Fibroblast of peridontal ligament (primary cell): ENCODE measurements around the gene SH3TC2.
A peak's percentile ranks its signal among the peaks of the same experiment; 100 is the strongest.

ENCODE experiments used
- DNase-seq: peaks from one replicate; pipeline ENCODE4 v3.0.0-alpha.2; 2010; ENCODE audit errors: extremely low read depth

SH3TC2 gene

GRCh38 chr5:149060325-149060724 is 2.5 kb downstream of the SH3TC2 start:
- no peak for DNase-seq

- peak; percentile 42 for DNase-seq
Observed at GRCh38 chr5:149056616-149057165, 6.2 kb downstream of the SH3TC2 start.

- DNase-seq: peak; percentile 22
Observed at GRCh38 chr5:149054416-149054815, 8.4 kb downstream of the SH3TC2 start.

GRCh38 chr5:149053072-149053695 is 9.7 kb downstream of the SH3TC2 start:
- DNase-seq: peak; percentile 54

- no peak for DNase-seq
Observed at GRCh38 chr5:149049371-149049781, 13.5 kb downstream of the SH3TC2 start.

- no peak for DNase-seq
Observed at GRCh38 chr5:149048811-149049210, 14.1 kb downstream of the SH3TC2 start.

GRCh38 chr5:149047462-149047861 is 15.4 kb downstream of the SH3TC2 start:
- no peak for DNase-seq

- peak; percentile 48 for DNase-seq
Observed at GRCh38 chr5:149046196-149046829, 16.5 kb downstream of the SH3TC2 start.

- DNase-seq: no peak
Observed at GRCh38 chr5:149045089-149045460, 17.8 kb downstream of the SH3TC2 start.

- no peak for DNase-seq
Observed at GRCh38 chr5:149044453-149045088, 18.3 kb downstream of the SH3TC2 start.

GRCh38 chr5:149043641-149044040 is 19.2 kb downstream of the SH3TC2 start:
- no peak for DNase-seq

GRCh38 chr5:149042865-149043264 is 20.0 kb downstream of the SH3TC2 start:
- no peak for DNase-seq

- no peak for DNase-seq
Observed at GRCh38 chr5:149041242-149041641, 21.6 kb downstream of the SH3TC2 start.

GRCh38 chr5:149040421-149040820 is 22.4 kb downstream of the SH3TC2 start:
- DNase-seq: no peak

- no peak for DNase-seq
Observed at GRCh38 chr5:149039506-149039905, 23.4 kb downstream of the SH3TC2 start.

GRCh38 chr5:149038336-149039080 is 24.4 kb downstream of the SH3TC2 start:
- peak; percentile 46 for DNase-seq

GRCh38 chr5:149037817-149038216 is 25.0 kb downstream of the SH3TC2 start:
- DNase-seq: no peak

GRCh38 chr5:149036970-149037369 is 25.9 kb downstream of the SH3TC2 start:
- DNase-seq: no peak

GRCh38 chr5:149036168-149036567 is 26.7 kb downstream of the SH3TC2 start:
- no peak for DNase-seq

GRCh38 chr5:149035372-149035790 is 27.5 kb downstream of the SH3TC2 start:
- peak; percentile 86 for DNase-seq

- DNase-seq: peak; percentile 37
Observed at GRCh38 chr5:149030838-149031397, 31.9 kb downstream of the SH3TC2 start.

- DNase-seq: peak; percentile 90
Observed at GRCh38 chr5:149030392-149030791, 32.5 kb downstream of the SH3TC2 start.
